K562 (cell line): ENCODE measurements around the gene PIGQ. TPM values are rescaled to one million over a fixed set of nuclear protein-coding genes. Genes with fewer than 3 reads are reported as not detected.

Experiments used
- ATAC-seq: fragments of 200-7000 bp; cut with Tn5 transposase; 3 replicates; pipeline ENCODE4 v1.9.1; 2020; ENCODE audit warnings: moderate library complexity
- BruUV-seq: library from RNA; stranded (reverse); fragments of 400-500 nt; replicated peaks from 2 replicates; lab custom pipeline; 2021; lab: Mats Ljungman, UMichigan
- CTCF ChIA-PET: fragments of 300-600 bp; formaldehyde crosslinking; extraction: SDS; loops from one replicate; lab custom pipeline; 2021; ENCODE audit warnings: low intra/inter-chr PET ratio; lab: Yijun Ruan, JAX
- POLR2A ChIA-PET: fragments of 300-600, 350-650 bp; sonication (Branson Sonifier 250); formaldehyde crosslinking; extraction: SDS; loops from one replicate; lab custom pipeline; 2021; ENCODE audit warnings: antibody characterized with exemption, inconsistent platforms; lab: Yijun Ruan, JAX
- DNase-seq, 4 experiments: peaks; one replicate each; pipeline versions ENCODE4 v3.0.0 to v3.0.0-alpha.2; 2011 to 2018; ENCODE audit warnings: low spot score in 3 of 4, mixed read lengths in 3 of 4; ENCODE audit errors: extremely low read depth in 1 of 4
- FAIRE-seq: peaks from 2 replicates; lab custom pipeline; 2011; peaks lifted over from hg19 to GRCh38; lab: Jason Lieb, UNC
- H2AFZ ChIP-seq: 2 replicates; pipeline ENCODE4 v1.6.0; 2011; ENCODE audit warnings: low read depth, low read length, control low read depth, inconsistent platforms
- H3K27ac ChIP-seq: fragments of 200-600 bp; 3 replicates; pipeline ENCODE4 v1.8.0; 2011; ENCODE audit warnings: low read depth, mild to moderate bottlenecking, control low read depth, inconsistent platforms, low read length, moderate library complexity, mixed read lengths; ENCODE audit errors: extremely low read depth
- H3K27me3 ChIP-seq, 2 experiments: fragments of 300-600 bp in 1 of 2; 2 replicates in 1 of 2; 3 replicates in 1 of 2; pipeline versions ENCODE4 v1.6.0 to v1.8.0; 2011; ENCODE audit warnings: inconsistent platforms in 2 of 2, low read length in 2 of 2, mild to moderate bottlenecking in 1 of 2, mixed read lengths in 1 of 2, moderate library complexity in 1 of 2; ENCODE audit not compliant: control insufficient read depth in 2 of 2, insufficient read depth in 2 of 2
- H3K36me3 ChIP-seq: fragments of 300-600 bp; 3 replicates; pipeline ENCODE4 v1.8.0; 2011; ENCODE audit warnings: mild to moderate bottlenecking, low read length, inconsistent platforms; ENCODE audit not compliant: control insufficient read depth, insufficient read depth
- H3K4me1 ChIP-seq, 2 experiments: fragments of 200-600 bp in 1 of 2; replicated peaks in 1 of 2; 2 replicates in 1 of 2; 3 replicates in 1 of 2; pipeline versions ENCODE4 v1.5.1 to v1.8.0; 2011; ENCODE audit warnings: inconsistent platforms in 2 of 2, low read length in 2 of 2, mild to moderate bottlenecking in 1 of 2, mixed read lengths in 1 of 2, moderate library complexity in 1 of 2; ENCODE audit not compliant: control insufficient read depth in 2 of 2, insufficient read depth in 2 of 2
- H3K4me2 ChIP-seq: 2 replicates; pipeline ENCODE4 v1.6.1; 2011; ENCODE audit warnings: low read length, control low read depth, inconsistent platforms, mixed read lengths; ENCODE audit not compliant: insufficient read depth
- H3K4me3 ChIP-seq: fragments of 200-600 bp; sonication (generic), shearing (Covaris generic); 2 replicates; pipeline ENCODE4 v1.5.1; 2016; ENCODE audit warnings: control low read depth, inconsistent platforms
- H3K79me2 ChIP-seq: fragments of 200-600 bp; 3 replicates; pipeline ENCODE4 v1.8.0; 2011; ENCODE audit warnings: low read length, inconsistent platforms; ENCODE audit not compliant: control insufficient read depth, insufficient read depth
- H3K9ac ChIP-seq, 2 experiments: 2 replicates each; pipeline versions ENCODE4 v1.6.0 to v1.6.1; 2011; ENCODE audit warnings: low read depth in 2 of 2, low read length in 2 of 2, control low read depth in 1 of 2, inconsistent platforms in 1 of 2, mild to moderate bottlenecking in 1 of 2, mixed read lengths in 1 of 2; ENCODE audit not compliant: insufficient read depth in 1 of 2
- H3K9me1 ChIP-seq: one replicate; pipeline ENCODE4 v1.6.0; 2011; ENCODE audit warnings: inconsistent platforms, mild to moderate bottlenecking, low read length, moderate library complexity; ENCODE audit not compliant: control insufficient read depth, insufficient read depth
- H3K9me3 ChIP-seq: replicated peaks from 2 replicates; pipeline ENCODE4 v1.5.1; 2011; ENCODE audit warnings: low read depth, low read length, inconsistent platforms; ENCODE audit not compliant: control insufficient read depth, insufficient read depth
- H4K20me1 ChIP-seq: replicated peaks from 2 replicates; pipeline ENCODE4 v1.6.1; 2011; ENCODE audit warnings: low read length, inconsistent platforms, mixed read lengths; ENCODE audit not compliant: control insufficient read depth, insufficient read depth
- GABPA ChIP-seq: fragments of 200-800 bp; sonication (Bioruptor generic); conservative IDR thresholded peaks from 2 replicates; pipeline ENCODE4 v1.6.1; 2016; ENCODE audit warnings: low read depth, missing genetic modification characterization, missing compliant biosample characterization
- RBFOX2 ChIP-seq: fragments of 200-400 bp; formaldehyde crosslinking; IDR thresholded peaks from 2 replicates; pipeline ENCODE4 v1.6.1; 2017; ENCODE audit warnings: low read depth, mild to moderate bottlenecking, low read length, moderate library complexity
- THRB ChIP-seq: fragments of 450-650 bp; formaldehyde crosslinking; conservative IDR thresholded peaks from 2 replicates; pipeline ENCODE4 v1.4.0; 2022; ENCODE audit warnings: mild to moderate bottlenecking, missing genetic modification characterization
- ZBTB17 ChIP-seq: fragments of 450-650 bp; formaldehyde crosslinking; IDR thresholded peaks from 2 replicates; pipeline ENCODE4 v1.4.0; 2020; ENCODE audit warnings: mild to moderate bottlenecking
- ZNF57 ChIP-seq: fragments of 450-650 bp; formaldehyde crosslinking; IDR thresholded peaks from 2 replicates; pipeline ENCODE4 v1.4.0; 2020; ENCODE audit warnings: mild to moderate bottlenecking, moderate library complexity
- WGBS: fragments of 100-300 bp; shearing (Covaris generic); methylation state at CpG from one replicate; pipeline ENCODE4 v1.1.6; 2016; ENCODE audit warnings: low coverage, mixed read lengths; ENCODE audit not compliant: insufficient coverage; ENCODE audit errors: missing lambda C conversion rate; 5-methylcytosine and 5-hydroxymethylcytosine counted together
- in situ Hi-C: fragments of 300-500 bp; cut with MboI; formaldehyde crosslinking; loops from 4 replicates; pipeline ENCODE4 v1.15.0; 2018; ENCODE audit warnings: inconsistent platforms, mixed read lengths
- intact Hi-C: fragments of 100-400 bp; cut with micrococcal nuclease; formaldehyde crosslinking; loops from 2 replicates; pipeline ENCODE4 v1.14.2; 2022
- polyA plus RNA-seq, 8 experiments: library from polyadenylated mRNA; depleted of rRNA in 4 of 8; stranded (reverse) in 5 of 8; unstranded in 3 of 8; fragments of >200 nt; fragmentation: Nextera tagmentation in 2 of 8; fragmentation: Illumina TruSeq in 1 of 8; extraction: Ambion mirVana in 2 of 8; extraction: Trizol in 1 of 8; gene quantifications; 2 replicates each; pipeline versions ENCODE4 v1.2.1 to v1.2.3, GENCODE V29; 2011 to 2014; ENCODE audit warnings: inconsistent platforms in 1 of 8, missing spikeins in 1 of 8
- total RNA-seq, 7 experiments: library from RNA; depleted of rRNA in 6 of 7; stranded (reverse); fragments of >200 nt in 6 of 7; fragmentation: Illumina TruSeq in 2 of 7; extraction: Trizol in 2 of 7; gene quantifications; 2 replicates each; pipeline versions ENCODE4 v1.2.1 to v1.2.3, GENCODE V29; 2011 to 2021; ENCODE audit warnings: low replicate concordance in 1 of 7
- TF ChIP-seq, protein P1 (sequence below): sonication (generic); formaldehyde crosslinking; IDR thresholded peaks from 2 replicates; pipeline ENCODE4 v1.9.0; 2022; ENCODE audit warnings: mild to moderate bottlenecking, missing genetic modification reagents

Gene PIGQ
- total and polyA plus RNA-seq, 9 of the 15 experiments (the other 6 are each of a cell fraction or from before 2014, with no cell fraction given): 0.20 to 49.6 (median 11.7) TPM

- DNase-seq (no peak), FAIRE-seq (no peak), ATAC-seq (no peak)
- Histone ChIP-seq H3K27ac (no peak overlapping the region), H2AFZ (no peak overlapping the region), H3K36me3 (peaks cover 26% of the 10 kb centered on the region; the same call in 2 of the 3 replicates), H3K4me1 (peaks cover 0 to 90% of the 10 kb centered on the region in 2 experiments; a peak in 4 of 5 replicates), H4K20me1 (peaks cover 9% of the 10 kb centered on the region), H3K4me3 (no peak overlapping the region), H3K4me2 (no peak overlapping the region), H3K79me2 (peaks cover 16% of the 10 kb centered on the region), H3K27me3 (no peaks in the 10 kb centered on the region), H3K9me1 (peaks cover 3% of the 10 kb centered on the region), H3K9ac (peak overlapping the region in 1 of 2 experiments; percentile 79; a peak in 1 of 4 replicates), H3K9me3 (no peaks in the 10 kb centered on the region)
- POLR2A ChIA-PET: interaction anchor here (1.0 to 1.7 kb wide), 3 partner anchors 8 to 55 kb away, joined by 3 to 6 read pairs (median 6); partner anchors contain the start of genes NHLRC4 and WFIKKN1
- TF ChIP-seq GABPA (tag) (no peak), ZNF57 (CRISPR knock-in tag) (no peak), THRB (CRISPR knock-in tag) (no peak), RBFOX2 (peak; percentile 35), ZBTB17 (CRISPR knock-in tag) (no peak)
- TF ChIP-seq, protein P1, sequence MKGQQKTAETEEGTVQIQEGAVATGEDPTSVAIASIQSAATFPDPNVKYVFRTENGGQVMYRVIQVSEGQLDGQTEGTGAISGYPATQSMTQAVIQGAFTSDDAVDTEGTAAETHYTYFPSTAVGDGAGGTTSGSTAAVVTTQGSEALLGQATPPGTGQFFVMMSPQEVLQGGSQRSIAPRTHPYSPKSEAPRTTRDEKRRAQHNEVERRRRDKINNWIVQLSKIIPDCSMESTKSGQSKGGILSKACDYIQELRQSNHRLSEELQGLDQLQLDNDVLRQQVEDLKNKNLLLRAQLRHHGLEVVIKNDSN (CRISPR knock-in tag): no peak
- in situ Hi-C loops (loop anchor here (5.0 kb wide), 1 partner anchor 92 kb away; the partner anchor contains the start of gene RHOT2), intact Hi-C loops (loop anchor here (5.0 kb wide), 1 partner anchor 92 kb away; the partner anchor contains the start of gene RHOT2)
- BruUV-seq: no TSS peak
- CTCF ChIA-PET: no interaction called here
- WGBS: 84% methylated on average over 25 of the region's 36 CpGs
These were observed 5.8 kb downstream of the PIGQ start for GRCh38 chr16:575354-576196.
